Right atrium auricular region (tissue), 2 donors: Measurements from ENCODE around the gene JAKMIP1. TPM values are rescaled to one million over a fixed set of nuclear protein-coding genes. Genes with fewer than 3 reads are reported as not detected.

Source experiments
- DNase-seq: peaks from one replicate; pipeline ENCODE4 v3.0.0-alpha.2; 2019; ENCODE audit warnings: low spot score
- H3K27ac ChIP-seq, 2 donors: fragments of 200-600 bp; sonication (generic); 1 replicate in 1 of 2; 2 replicates in 1 of 2; pipeline ENCODE4 v1.5.1; 2016 to 2019
- H3K27me3 ChIP-seq, 2 donors: fragments of 200-600 bp; sonication (generic); one replicate each; pipeline versions ENCODE4 v1.5.1 to v1.6.0; 2017 to 2019
- H3K36me3 ChIP-seq: fragments of 200-600 bp; sonication (generic); one replicate; pipeline ENCODE4 v1.5.1; 2016
- H3K4me1 ChIP-seq, 2 donors: fragments of 200-600 bp; sonication (generic); one replicate each; pipeline versions ENCODE4 v1.5.1 to v1.6.0; 2017 to 2019
- H3K4me3 ChIP-seq, 2 donors: fragments of 200-600 bp; sonication (generic); 1 replicate in 1 of 2; 2 replicates in 1 of 2; pipeline ENCODE4 v1.5.1; 2017 to 2019; ENCODE audit warnings: mild to moderate bottlenecking in 1 of 2, moderate library complexity in 1 of 2
- H3K9me3 ChIP-seq, 2 donors: fragments of 200-600 bp; sonication (generic); one replicate each; pipeline ENCODE4 v1.5.1; 2019
- total RNA-seq, 2 donors: library from RNA; depleted of rRNA; stranded (reverse); fragments of >200 nt; gene quantifications; one replicate each; pipeline ENCODE4 v1.1.0, GENCODE V29; 2016
- TF ChIP-seq, protein P1 (sequence below), 2 donors: fragments of 200-600 bp; sonication (generic); IDR thresholded peaks; one replicate each; pipeline ENCODE4 v1.5.1; 2019; ENCODE audit warnings: antibody characterized with exemption in 2 of 2

The JAKMIP1 gene
- total RNA-seq, 2 donors from 2014 or later = 0.30 to 0.59 TPM

- H3K36me3 ChIP-seq = no peaks in the 10 kb centered on the region
- H3K27me3 ChIP-seq = no peaks in the 10 kb centered on the region
- no peaks in the 10 kb centered on the region for H3K9me3 ChIP-seq
- no peaks in the 10 kb centered on the region for H3K4me1 ChIP-seq
- H3K4me3 ChIP-seq = no peak overlapping the region
- DNase-seq = no peak
- TF ChIP-seq, protein P1, sequence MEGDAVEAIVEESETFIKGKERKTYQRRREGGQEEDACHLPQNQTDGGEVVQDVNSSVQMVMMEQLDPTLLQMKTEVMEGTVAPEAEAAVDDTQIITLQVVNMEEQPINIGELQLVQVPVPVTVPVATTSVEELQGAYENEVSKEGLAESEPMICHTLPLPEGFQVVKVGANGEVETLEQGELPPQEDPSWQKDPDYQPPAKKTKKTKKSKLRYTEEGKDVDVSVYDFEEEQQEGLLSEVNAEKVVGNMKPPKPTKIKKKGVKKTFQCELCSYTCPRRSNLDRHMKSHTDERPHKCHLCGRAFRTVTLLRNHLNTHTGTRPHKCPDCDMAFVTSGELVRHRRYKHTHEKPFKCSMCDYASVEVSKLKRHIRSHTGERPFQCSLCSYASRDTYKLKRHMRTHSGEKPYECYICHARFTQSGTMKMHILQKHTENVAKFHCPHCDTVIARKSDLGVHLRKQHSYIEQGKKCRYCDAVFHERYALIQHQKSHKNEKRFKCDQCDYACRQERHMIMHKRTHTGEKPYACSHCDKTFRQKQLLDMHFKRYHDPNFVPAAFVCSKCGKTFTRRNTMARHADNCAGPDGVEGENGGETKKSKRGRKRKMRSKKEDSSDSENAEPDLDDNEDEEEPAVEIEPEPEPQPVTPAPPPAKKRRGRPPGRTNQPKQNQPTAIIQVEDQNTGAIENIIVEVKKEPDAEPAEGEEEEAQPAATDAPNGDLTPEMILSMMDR (IDR thresholded peaks at IDR 0.05) = no peak
- H3K27ac ChIP-seq = no peak overlapping the region
These were observed 87.6 kb downstream of the JAKMIP1 start for GRCh38 chr4:6112606-6113290.

- H3K27me3 ChIP-seq = no peaks in the 10 kb centered on the region
- H3K9me3 ChIP-seq = no peaks in the 10 kb centered on the region
- H3K36me3 ChIP-seq = no peaks in the 10 kb centered on the region
- H3K4me1 ChIP-seq = no peaks in the 10 kb centered on the region
- TF ChIP-seq, protein P1 (IDR thresholded peaks at IDR 0.05) = no peak
- no peak overlapping the region for H3K27ac ChIP-seq
- no peak overlapping the region for H3K4me3 ChIP-seq
- DNase-seq = no peak
These were observed 88.9 kb downstream of the JAKMIP1 start for GRCh38 chr4:6111354-6111960.

GRCh38 chr4:6110681-6111353 is 89.5 kb downstream of the JAKMIP1 start:
- no peak for DNase-seq
- H3K9me3 ChIP-seq = no peaks in the 10 kb centered on the region
- TF ChIP-seq, protein P1 (IDR thresholded peaks at IDR 0.05) = no peak
- H3K27me3 ChIP-seq = no peaks in the 10 kb centered on the region
- no peak overlapping the region for H3K27ac ChIP-seq
- H3K36me3 ChIP-seq = no peaks in the 10 kb centered on the region
- H3K4me1 ChIP-seq = no peaks in the 10 kb centered on the region
- H3K4me3 ChIP-seq = no peak overlapping the region

DNA sequence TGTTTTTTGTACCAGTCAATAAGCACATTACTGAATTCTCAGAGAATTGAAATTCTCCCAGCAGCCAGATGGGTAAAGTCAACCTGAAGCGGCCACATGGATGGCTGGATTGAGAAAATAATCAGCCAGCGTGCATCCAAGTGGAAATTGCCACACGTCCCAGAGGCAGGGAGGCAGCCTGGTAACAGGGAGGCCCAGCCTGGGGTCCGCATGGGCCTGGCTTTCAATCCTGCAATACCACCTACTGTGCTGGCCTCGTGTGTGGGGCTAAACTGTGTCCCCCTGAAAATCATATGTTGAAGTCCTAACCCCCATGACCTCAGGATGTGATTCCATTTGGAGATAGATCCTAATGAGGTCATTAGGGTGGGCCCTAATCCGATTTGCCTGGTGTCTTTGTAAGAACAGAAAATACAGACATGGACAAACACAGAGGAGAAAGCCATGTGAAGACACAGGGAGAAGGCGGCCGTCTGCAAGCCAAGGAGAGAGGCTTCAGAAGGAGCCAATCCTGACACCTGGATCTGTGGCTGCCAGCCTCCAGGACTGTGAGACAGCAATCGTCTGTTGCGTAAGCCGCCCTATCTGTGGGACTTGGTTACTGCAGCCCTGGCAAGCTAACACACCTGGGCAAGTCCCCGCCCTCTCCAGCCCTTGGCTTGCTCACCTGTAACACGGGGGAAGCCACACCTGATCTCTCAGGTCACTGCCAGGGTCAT is 90.3 kb downstream of the JAKMIP1 start:
- Histone ChIP-seq H3K36me3 (no peaks in the 10 kb centered on the region), H3K4me1 (no peaks in the 10 kb centered on the region), H3K4me3 (no peak overlapping the region), H3K27ac (no peak overlapping the region), H3K9me3 (no peaks in the 10 kb centered on the region), H3K27me3 (no peaks in the 10 kb centered on the region)
- DNase-seq = no peak
- TF ChIP-seq, protein P1 (IDR thresholded peaks at IDR 0.05) = no peak

GRCh38 chr4:6107886-6108285 is 92.5 kb downstream of the JAKMIP1 start:
- no peaks in the 10 kb centered on the region for H3K27me3 ChIP-seq
- H3K36me3 ChIP-seq = no peaks in the 10 kb centered on the region
- peaks cover 0 to 7% of the 10 kb centered on the region in 2 donors for H3K9me3 ChIP-seq
- DNase-seq = no peak
- H3K27ac ChIP-seq = no peak overlapping the region
- TF ChIP-seq, protein P1 (IDR thresholded peaks at IDR 0.05) = no peak
- no peak overlapping the region for H3K4me3 ChIP-seq
- H3K4me1 ChIP-seq = no peaks in the 10 kb centered on the region
